Measurements from ENCODE around the gene USP31.

Gene USP31

DNA sequence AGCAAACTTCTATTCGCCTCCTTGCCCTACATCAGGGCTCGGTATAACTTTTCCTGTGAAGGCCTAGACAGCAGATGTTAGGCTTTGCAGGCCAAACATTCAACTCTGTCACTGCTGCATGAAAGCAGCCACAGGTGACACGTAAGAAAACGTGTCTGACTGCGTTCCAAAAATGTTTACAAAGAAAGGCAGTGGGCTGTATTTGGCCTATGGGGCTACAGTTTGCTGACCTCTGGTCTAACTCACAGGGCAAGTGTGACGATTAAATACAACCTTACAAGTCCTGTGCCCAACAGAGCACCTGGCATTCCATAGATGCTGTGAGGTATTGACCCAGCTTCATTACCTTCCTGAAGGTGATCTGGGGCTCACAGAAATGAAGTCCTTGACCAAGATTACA is 79.4 kb downstream of the USP31 start:
- no peaks in the 10 kb centered on the region for H3K9me3 ChIP-seq (ENCODE audit: control insufficient read depth, low read length)
- peaks cover 25% of the 10 kb centered on the region for H3K36me3 ChIP-seq (ENCODE audit: control insufficient read depth, insufficient read depth, low read length)
- no peaks in the 10 kb centered on the region for H3K27me3 ChIP-seq (ENCODE audit: control insufficient read depth, insufficient read depth, low read length, poor library complexity, severe bottlenecking)
- 93 to 96% methylated on average over 6 of the region's 6 CpGs for WGBS, 2 experiments
- peaks cover 12% of the 10 kb centered on the region for H3K4me1 ChIP-seq (ENCODE audit: control insufficient read depth, insufficient read depth, low read length)
- no peak overlapping the region for H3K4me3 ChIP-seq (ENCODE audit: insufficient read depth, low read depth, low read length)
- H3K27ac ChIP-seq (ENCODE audit: insufficient read depth, low read depth, low read length, poor library complexity, severe bottlenecking): no peak overlapping the region

- 94% methylated on average over 20 of the region's 20 CpGs for WGBS, 2 experiments
- Histone ChIP-seq H3K36me3 (ENCODE audit: control insufficient read depth, insufficient read depth, low read length) (peaks cover 25% of the 10 kb centered on the region), H3K4me3 (ENCODE audit: insufficient read depth, low read depth, low read length) (no peak overlapping the region), H3K27me3 (ENCODE audit: control insufficient read depth, insufficient read depth, low read length, poor library complexity, severe bottlenecking) (no peaks in the 10 kb centered on the region), H3K9me3 (ENCODE audit: control insufficient read depth, low read length) (no peaks in the 10 kb centered on the region), H3K27ac (ENCODE audit: insufficient read depth, low read depth, low read length, poor library complexity, severe bottlenecking) (no peak overlapping the region), H3K4me1 (ENCODE audit: control insufficient read depth, insufficient read depth, low read length) (peaks cover 9% of the 10 kb centered on the region)
Measured at GRCh38 chr16:23068079-23068736, 81.0 kb downstream of the USP31 start.

- Histone ChIP-seq H3K27me3 (ENCODE audit: control insufficient read depth, insufficient read depth, low read length, poor library complexity, severe bottlenecking) (no peaks in the 10 kb centered on the region), H3K4me1 (ENCODE audit: control insufficient read depth, insufficient read depth, low read length) (no peaks in the 10 kb centered on the region), H3K36me3 (ENCODE audit: control insufficient read depth, insufficient read depth, low read length) (peaks cover 21% of the 10 kb centered on the region), H3K9me3 (ENCODE audit: control insufficient read depth, low read length) (no peaks in the 10 kb centered on the region), H3K4me3 (ENCODE audit: insufficient read depth, low read depth, low read length) (no peak overlapping the region), H3K27ac (ENCODE audit: insufficient read depth, low read depth, low read length, poor library complexity, severe bottlenecking) (no peak overlapping the region)
- 96 to 97% methylated on average over 3 of the region's 3 CpGs for WGBS, 2 experiments
Measured at GRCh38 chr16:23066676-23067075, 82.6 kb downstream of the USP31 start.

GRCh38 chr16:23064639-23065038 is 84.6 kb downstream of the USP31 start:
- H3K36me3 ChIP-seq (ENCODE audit: control insufficient read depth, insufficient read depth, low read length): peaks cover 15% of the 10 kb centered on the region
- no peaks in the 10 kb centered on the region for H3K27me3 ChIP-seq (ENCODE audit: control insufficient read depth, insufficient read depth, low read length, poor library complexity, severe bottlenecking)
- no peaks in the 10 kb centered on the region for H3K9me3 ChIP-seq (ENCODE audit: control insufficient read depth, low read length)
- H3K4me1 ChIP-seq (ENCODE audit: control insufficient read depth, insufficient read depth, low read length): peaks cover 2% of the 10 kb centered on the region
- H3K27ac ChIP-seq (ENCODE audit: insufficient read depth, low read depth, low read length, poor library complexity, severe bottlenecking): no peak overlapping the region
- no peak overlapping the region for H3K4me3 ChIP-seq (ENCODE audit: insufficient read depth, low read depth, low read length)
- 91 to 92% methylated on average over 9 of the region's 9 CpGs for WGBS, 2 experiments

GRCh38 chr16:23062524-23062923 is 86.7 kb downstream of the USP31 start:
- H3K9me3 ChIP-seq (ENCODE audit: control insufficient read depth, low read length): no peaks in the 10 kb centered on the region
- WGBS, 2 experiments: 86 to 88% methylated on average over 5 of the region's 5 CpGs
- no peaks in the 10 kb centered on the region for H3K27me3 ChIP-seq (ENCODE audit: control insufficient read depth, insufficient read depth, low read length, poor library complexity, severe bottlenecking)
- no peak overlapping the region for H3K4me3 ChIP-seq (ENCODE audit: insufficient read depth, low read depth, low read length)
- H3K27ac ChIP-seq (ENCODE audit: insufficient read depth, low read depth, low read length, poor library complexity, severe bottlenecking): no peak overlapping the region
- peaks cover 4% of the 10 kb centered on the region for H3K4me1 ChIP-seq (ENCODE audit: control insufficient read depth, insufficient read depth, low read length)
- H3K36me3 ChIP-seq (ENCODE audit: control insufficient read depth, insufficient read depth, low read length): peaks cover 1% of the 10 kb centered on the region

DNA sequence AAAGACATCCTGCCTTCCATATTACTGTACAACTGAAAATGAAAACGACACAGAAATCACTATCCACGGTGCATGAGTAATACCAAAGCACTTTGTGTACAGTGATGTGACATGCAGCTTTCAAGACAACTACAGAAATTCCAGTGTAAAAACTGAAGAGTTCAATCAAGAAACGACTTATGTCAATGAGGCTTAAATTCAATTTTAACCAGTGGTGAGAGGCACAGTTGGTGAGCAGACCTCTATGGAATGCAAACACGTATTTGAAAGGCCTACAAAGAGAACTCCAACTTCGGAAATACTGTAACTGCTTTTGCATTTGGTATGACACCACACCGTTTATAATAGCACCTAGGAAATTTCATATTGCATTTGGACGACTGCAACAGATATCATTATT is 87.6 kb downstream of the USP31 start:
- Histone ChIP-seq H3K9me3 (ENCODE audit: control insufficient read depth, low read length) (no peaks in the 10 kb centered on the region), H3K4me3 (ENCODE audit: insufficient read depth, low read depth, low read length) (no peak overlapping the region), H3K27ac (ENCODE audit: insufficient read depth, low read depth, low read length, poor library complexity, severe bottlenecking) (no peak overlapping the region), H3K36me3 (ENCODE audit: control insufficient read depth, insufficient read depth, low read length) (no peaks in the 10 kb centered on the region), H3K4me1 (ENCODE audit: control insufficient read depth, insufficient read depth, low read length) (peaks cover 4% of the 10 kb centered on the region), H3K27me3 (ENCODE audit: control insufficient read depth, insufficient read depth, low read length, poor library complexity, severe bottlenecking) (no peaks in the 10 kb centered on the region)
- 83% methylated on average over 7 of the region's 7 CpGs for WGBS, 2 experiments

- no peak overlapping the region for H3K4me3 ChIP-seq (ENCODE audit: insufficient read depth, low read depth, low read length)
- no peaks in the 10 kb centered on the region for H3K9me3 ChIP-seq (ENCODE audit: control insufficient read depth, low read length)
- H3K36me3 ChIP-seq (ENCODE audit: control insufficient read depth, insufficient read depth, low read length): no peaks in the 10 kb centered on the region
- H3K27ac ChIP-seq (ENCODE audit: insufficient read depth, low read depth, low read length, poor library complexity, severe bottlenecking): no peak overlapping the region
- H3K4me1 ChIP-seq (ENCODE audit: control insufficient read depth, insufficient read depth, low read length): peaks cover 4% of the 10 kb centered on the region
- WGBS, 2 experiments: 56 to 57% methylated on average over 7 to 9 of the region's 9 CpGs
- no peaks in the 10 kb centered on the region for H3K27me3 ChIP-seq (ENCODE audit: control insufficient read depth, insufficient read depth, low read length, poor library complexity, severe bottlenecking)
Measured at GRCh38 chr16:23060458-23061320, 88.6 kb downstream of the USP31 start.

DNA sequence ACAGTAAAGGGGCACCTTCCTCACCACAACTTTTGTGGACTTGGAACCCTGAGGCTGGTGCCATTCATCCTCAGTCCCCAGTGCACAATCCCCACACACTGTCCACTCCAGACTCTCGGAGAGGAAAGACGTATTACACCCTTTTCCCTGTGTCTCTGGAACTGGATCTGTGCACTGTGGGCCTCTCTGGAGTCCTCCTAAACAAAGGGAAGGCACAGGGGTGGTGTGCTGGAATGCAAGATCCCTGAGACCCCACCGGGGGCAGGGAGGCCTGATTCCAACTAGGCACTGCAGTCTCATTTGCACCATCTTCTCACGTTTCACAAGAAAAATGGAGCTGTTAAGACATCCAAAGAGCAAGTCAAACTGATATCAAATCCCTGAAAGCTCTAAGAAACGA is 89.8 kb downstream of the USP31 start:
- 83% methylated on average over 5 of the region's 5 CpGs for WGBS, 2 experiments
- H3K27ac ChIP-seq (ENCODE audit: insufficient read depth, low read depth, low read length, poor library complexity, severe bottlenecking): no peak overlapping the region
- no peak overlapping the region for H3K4me3 ChIP-seq (ENCODE audit: insufficient read depth, low read depth, low read length)
- no peaks in the 10 kb centered on the region for H3K27me3 ChIP-seq (ENCODE audit: control insufficient read depth, insufficient read depth, low read length, poor library complexity, severe bottlenecking)
- peaks cover 4% of the 10 kb centered on the region for H3K4me1 ChIP-seq (ENCODE audit: control insufficient read depth, insufficient read depth, low read length)
- H3K36me3 ChIP-seq (ENCODE audit: control insufficient read depth, insufficient read depth, low read length): no peaks in the 10 kb centered on the region
- H3K9me3 ChIP-seq (ENCODE audit: control insufficient read depth, low read length): no peaks in the 10 kb centered on the region

GRCh38 chr16:23058576-23058975 is 90.7 kb downstream of the USP31 start:
- 74 to 75% methylated on average over 4 of the region's 4 CpGs for WGBS, 2 experiments

GRCh38 chr16:23057013-23057596 is 92.1 kb downstream of the USP31 start:
- no peaks in the 10 kb centered on the region for H3K36me3 ChIP-seq (ENCODE audit: control insufficient read depth, insufficient read depth, low read length)
- no peaks in the 10 kb centered on the region for H3K27me3 ChIP-seq (ENCODE audit: control insufficient read depth, insufficient read depth, low read length, poor library complexity, severe bottlenecking)
- H3K4me3 ChIP-seq (ENCODE audit: insufficient read depth, low read depth, low read length): no peak overlapping the region
- 100% methylated on average over 1 of the region's 1 CpG for WGBS, 2 experiments
- no peak overlapping the region for H3K27ac ChIP-seq (ENCODE audit: insufficient read depth, low read depth, low read length, poor library complexity, severe bottlenecking)
- peaks cover 4% of the 10 kb centered on the region for H3K4me1 ChIP-seq (ENCODE audit: control insufficient read depth, insufficient read depth, low read length)
- H3K9me3 ChIP-seq (ENCODE audit: control insufficient read depth, low read length): no peaks in the 10 kb centered on the region

More at GRCh38 chr16:23058576-23058975, 90.7 kb downstream of the USP31 start:
- Histone ChIP-seq H3K4me3 (ENCODE audit: insufficient read depth, low read depth, low read length) (no peak overlapping the region), H3K27me3 (ENCODE audit: control insufficient read depth, insufficient read depth, low read length, poor library complexity, severe bottlenecking) (no peaks in the 10 kb centered on the region), H3K36me3 (ENCODE audit: control insufficient read depth, insufficient read depth, low read length) (no peaks in the 10 kb centered on the region), H3K9me3 (ENCODE audit: control insufficient read depth, low read length) (no peaks in the 10 kb centered on the region), H3K4me1 (ENCODE audit: control insufficient read depth, insufficient read depth, low read length) (peaks cover 4% of the 10 kb centered on the region), H3K27ac (ENCODE audit: insufficient read depth, low read depth, low read length, poor library complexity, severe bottlenecking) (no peak overlapping the region)
